HUES6 (cell line): Measurements from ENCODE around the gene S100G.
"Not testable (repeated sequence)": the region's sequence is repeated elsewhere in the genome, so short reads cannot be mapped to it uniquely, and the experiment has no call there.

Source experiments
- H3K27ac ChIP-seq: 2 replicates; pipeline ENCODE4 v1.7.0; 2013; ENCODE audit warnings: low read depth, mild to moderate bottlenecking, low read length, inconsistent platforms
- H3K27me3 ChIP-seq: 2 replicates; pipeline ENCODE4 v1.6.1; 2013; ENCODE audit warnings: low read length; ENCODE audit not compliant: control insufficient read depth, insufficient read depth
- H3K36me3 ChIP-seq: 2 replicates; pipeline ENCODE4 v1.6.1; 2013; ENCODE audit warnings: low read length; ENCODE audit not compliant: control insufficient read depth, insufficient read depth
- H3K4me1 ChIP-seq: 2 replicates; pipeline ENCODE4 v1.6.1; 2013; ENCODE audit warnings: low read length; ENCODE audit not compliant: control insufficient read depth, insufficient read depth
- H3K4me3 ChIP-seq: 2 replicates; pipeline ENCODE4 v1.5.1; 2013; ENCODE audit warnings: low read depth, low read length
- H3K9ac ChIP-seq: one replicate; pipeline ENCODE4 v1.6.1; 2013; ENCODE audit warnings: mild to moderate bottlenecking, low read length
- H3K9me3 ChIP-seq: 2 replicates; pipeline ENCODE4 v1.6.1; 2013; ENCODE audit warnings: low read depth, low read length; ENCODE audit not compliant: control insufficient read depth, insufficient read depth

S100G gene

DNA sequence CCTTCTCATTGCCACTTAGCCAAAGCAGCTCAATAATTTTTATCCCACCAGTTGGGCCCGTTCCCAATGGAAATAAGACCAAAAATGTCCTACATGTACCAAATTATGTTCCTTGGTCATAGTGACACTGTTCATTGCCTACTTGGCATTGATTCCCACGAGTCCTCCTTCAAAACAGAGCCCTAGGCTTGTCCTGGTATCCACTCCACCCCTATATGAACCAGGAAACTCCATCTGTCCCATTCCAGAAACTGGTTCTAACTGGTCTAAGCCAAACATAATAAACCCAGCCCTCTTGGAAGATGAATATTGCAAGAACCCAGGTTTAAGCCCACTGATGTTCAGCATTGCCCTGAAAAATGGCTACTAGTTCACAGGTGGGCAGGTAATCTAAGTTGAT lies 30.9 kb upstream of the S100G start:
- H3K9me3 ChIP-seq, result no peaks in the 10 kb centered on the region
- H3K27ac ChIP-seq, result no peak overlapping the region
- H3K4me3 ChIP-seq, result no peak overlapping the region
- peaks cover 46% of the 10 kb centered on the region for H3K36me3 ChIP-seq
- no peaks in the 10 kb centered on the region for H3K27me3 ChIP-seq
- no peaks in the 10 kb centered on the region for H3K4me1 ChIP-seq
- H3K9ac ChIP-seq, result no peak overlapping the region

DNA sequence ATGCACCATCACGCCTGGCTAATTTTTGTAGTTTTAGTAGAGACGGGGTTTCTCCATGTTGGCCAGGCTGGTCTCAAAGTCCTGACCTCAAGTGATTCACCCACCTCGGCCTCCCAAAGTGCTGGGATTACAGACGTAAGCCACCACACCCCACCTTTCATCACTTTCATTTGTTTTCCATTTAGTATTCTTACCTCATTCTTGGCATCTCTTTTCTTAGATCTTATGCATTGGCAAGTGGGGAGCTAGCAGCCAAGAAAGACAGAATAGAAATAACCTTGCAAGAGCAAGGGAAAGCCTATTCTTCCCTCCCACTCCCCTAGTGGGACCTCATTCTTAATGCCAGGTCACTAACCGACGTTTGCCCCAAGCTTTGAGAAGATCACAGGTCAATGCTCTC lies 21.4 kb upstream of the S100G start:
- not testable (repeated sequence) for H3K27me3 ChIP-seq, H3K9me3 ChIP-seq
- peaks cover 17% of the 10 kb centered on the region for H3K36me3 ChIP-seq

DNA sequence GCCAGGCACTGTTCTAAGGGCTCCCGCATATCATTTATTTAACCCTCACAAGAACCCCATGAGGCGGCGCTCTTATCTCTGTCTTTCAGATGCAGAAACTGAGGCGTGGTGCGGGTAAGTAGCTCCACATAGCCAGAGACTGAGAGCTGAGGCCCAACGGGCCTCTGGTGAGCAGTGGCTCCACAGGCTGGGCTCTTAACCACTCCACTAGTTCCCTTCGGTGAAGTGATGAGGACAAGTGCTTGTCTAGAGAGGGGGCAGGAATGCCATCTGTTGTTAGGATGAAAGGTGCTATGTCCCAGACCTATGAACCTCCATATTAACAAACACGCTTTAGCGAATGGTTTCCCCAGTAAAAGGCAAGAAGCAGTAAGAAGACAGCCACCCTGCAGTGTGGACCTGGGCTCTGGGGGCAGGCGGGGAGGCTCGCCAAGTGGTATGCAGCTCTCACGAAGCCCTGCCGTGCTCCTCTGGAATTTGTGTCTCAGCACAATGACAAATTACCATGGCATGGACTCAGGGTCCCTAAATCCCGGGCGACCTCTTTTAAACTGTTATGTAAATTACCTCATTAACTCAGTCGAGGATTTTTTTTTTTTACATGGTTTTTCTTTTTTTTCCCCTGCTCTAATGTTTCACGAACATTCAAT lies 20.9 kb upstream of the S100G start:
- Histone ChIP-seq H3K9me3 (0 out of 2 replicates have a peak, but pooled peaks cover 2% of the 10 kb centered on the region), H3K27me3 (no peaks in the 10 kb centered on the region), H3K36me3 (peaks cover 17% of the 10 kb centered on the region), H3K4me1 (peaks cover 26% of the 10 kb centered on the region), H3K9ac (peak overlapping the region; percentile 68), H3K4me3 (peak overlapping the region; percentile 33; the same call in 1 of the 2 replicates), H3K27ac (peak overlapping the region; percentile 56)

More for the DNA sequence above, 21.4 kb upstream of the S100G start:
- H3K9ac ChIP-seq, result peak overlapping the region; percentile 68
- peaks cover 26% of the 10 kb centered on the region for H3K4me1 ChIP-seq
- not testable (repeated sequence) for H3K4me3 ChIP-seq
- peak overlapping the region; percentile 56 for H3K27ac ChIP-seq

DNA sequence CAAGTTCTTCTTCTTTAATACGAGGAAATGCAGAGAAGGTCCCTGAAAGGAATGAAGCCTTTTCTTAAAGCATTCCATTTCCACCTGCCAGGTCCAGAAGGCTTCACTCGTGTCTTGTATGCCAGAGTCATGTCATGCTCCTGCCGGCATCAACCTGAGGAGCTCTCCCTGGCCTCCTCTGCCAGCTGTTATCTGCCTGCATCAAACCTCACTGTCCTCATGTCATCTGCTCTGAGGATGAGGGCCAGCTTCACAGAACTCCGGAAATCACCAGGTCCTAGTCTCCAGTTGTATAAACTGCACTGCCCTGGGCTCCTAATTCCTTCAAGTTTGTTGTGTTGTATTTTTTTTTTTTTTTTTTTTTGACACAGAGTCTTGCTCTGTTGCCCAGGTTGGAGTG lies 20.0 kb upstream of the S100G start:
- Histone ChIP-seq H3K27me3 (no peaks in the 10 kb centered on the region), H3K27ac (peak overlapping the region; percentile 56; the same call in 1 of the 2 replicates), H3K9me3 (0 out of 2 replicates have a peak, but pooled peaks cover 2% of the 10 kb centered on the region), H3K4me3 (peak overlapping the region; percentile 21; the same call in 1 of the 2 replicates), H3K4me1 (peaks cover 26% of the 10 kb centered on the region), H3K9ac (peak overlapping the region; percentile 57), H3K36me3 (peaks cover 13% of the 10 kb centered on the region)

DNA sequence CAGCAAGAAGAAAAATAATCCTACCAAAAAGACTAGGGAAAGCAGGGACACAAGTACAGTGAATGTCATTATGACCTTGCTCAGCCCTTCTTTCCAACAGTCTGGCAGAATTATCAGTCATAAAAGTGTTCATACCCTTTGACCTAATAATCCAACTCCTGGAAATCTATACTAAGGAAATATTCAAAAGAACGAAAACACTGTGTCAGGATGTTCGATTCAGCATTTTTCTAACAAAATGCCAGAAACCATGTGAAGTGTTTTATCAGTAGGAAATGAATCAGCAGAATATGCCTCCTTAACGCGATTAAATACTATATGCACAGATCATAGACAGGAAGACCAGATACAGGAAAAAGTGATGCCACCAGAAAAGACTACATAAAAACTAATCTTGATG lies 16.2 kb upstream of the S100G start:
- Histone ChIP-seq H3K27me3 (no peaks in the 10 kb centered on the region), H3K4me3 (no peak overlapping the region), H3K36me3 (peaks cover 17% of the 10 kb centered on the region), H3K4me1 (peaks cover 13% of the 10 kb centered on the region), H3K27ac (no peak overlapping the region), H3K9ac (no peak overlapping the region), H3K9me3 (no peaks in the 10 kb centered on the region)

DNA sequence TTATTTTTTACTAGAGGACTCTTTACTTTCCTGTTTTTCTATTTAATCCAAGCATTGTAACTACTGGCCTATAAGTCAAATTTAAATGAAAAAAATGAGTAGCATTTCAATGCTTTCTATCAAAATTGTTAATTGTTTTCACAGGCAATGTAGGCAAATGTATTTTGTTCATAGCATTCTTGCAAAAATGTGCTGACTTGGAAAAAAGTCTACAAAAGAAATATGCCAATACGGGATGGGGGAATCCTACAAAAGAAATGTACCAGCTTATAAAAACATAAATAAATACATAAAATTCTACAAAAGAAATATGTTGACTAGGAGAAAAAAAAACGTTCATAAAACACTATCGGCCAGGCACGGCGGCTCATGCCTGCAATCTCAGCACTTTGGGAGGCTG lies 14.9 kb upstream of the S100G start:
- H3K36me3 ChIP-seq, result peaks cover 27% of the 10 kb centered on the region
- no peaks in the 10 kb centered on the region for H3K9me3 ChIP-seq
- no peak overlapping the region for H3K9ac ChIP-seq
- H3K27ac ChIP-seq, result no peak overlapping the region
- peaks cover under 1% of the 10 kb centered on the region; the same call in 1 of the 2 replicates for H3K4me1 ChIP-seq
- no peak overlapping the region for H3K4me3 ChIP-seq
- no peaks in the 10 kb centered on the region for H3K27me3 ChIP-seq

DNA sequence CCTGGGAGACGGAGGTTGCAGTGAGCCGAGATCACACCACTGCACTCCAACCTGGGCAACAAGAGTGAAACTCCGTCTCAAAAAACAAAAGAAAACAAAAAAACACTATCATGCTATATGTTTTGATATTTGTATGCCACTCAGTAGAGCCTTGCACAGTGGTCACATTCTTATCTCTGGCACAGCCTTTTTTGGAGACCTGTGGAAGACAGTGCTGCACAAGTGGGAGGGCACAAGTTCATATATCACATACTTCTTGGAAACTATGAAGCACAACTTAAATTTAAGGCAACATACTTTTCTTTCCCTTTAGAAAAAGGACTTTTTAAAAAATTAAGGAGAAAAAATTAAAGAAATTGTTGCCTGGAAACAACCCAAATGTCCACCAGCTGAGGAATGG lies 14.4 kb upstream of the S100G start:
- Histone ChIP-seq H3K4me1 (no peaks in the 10 kb centered on the region), H3K4me3 (no peak overlapping the region), H3K27me3 (no peaks in the 10 kb centered on the region), H3K36me3 (peaks cover 31% of the 10 kb centered on the region), H3K9ac (no peak overlapping the region), H3K27ac (no peak overlapping the region), H3K9me3 (no peaks in the 10 kb centered on the region)

DNA sequence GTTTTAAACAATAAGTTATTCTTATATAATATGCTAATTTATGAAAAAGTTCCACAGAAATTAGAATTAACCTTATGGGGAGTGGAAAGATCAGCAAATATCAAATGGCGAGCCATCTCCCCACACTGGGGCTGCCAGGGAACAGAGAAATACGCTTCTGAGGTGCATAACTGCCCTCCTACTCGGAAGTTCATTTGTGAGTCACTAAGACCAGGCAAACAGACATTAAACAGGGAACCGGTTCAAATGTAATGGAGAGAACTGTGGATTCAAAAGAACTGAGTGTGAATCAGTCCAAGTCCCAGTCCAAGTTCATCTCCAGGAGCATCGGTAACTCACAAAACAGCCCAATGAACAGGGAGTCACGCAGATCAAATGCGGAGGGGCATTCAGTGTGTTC lies 11.4 kb upstream of the S100G start:
- Histone ChIP-seq H3K9ac (no peak overlapping the region), H3K36me3 (peaks cover 41% of the 10 kb centered on the region), H3K27ac (no peak overlapping the region), H3K4me3 (no peak overlapping the region), H3K27me3 (no peaks in the 10 kb centered on the region), H3K9me3 (no peaks in the 10 kb centered on the region), H3K4me1 (peaks cover 14% of the 10 kb centered on the region)

DNA sequence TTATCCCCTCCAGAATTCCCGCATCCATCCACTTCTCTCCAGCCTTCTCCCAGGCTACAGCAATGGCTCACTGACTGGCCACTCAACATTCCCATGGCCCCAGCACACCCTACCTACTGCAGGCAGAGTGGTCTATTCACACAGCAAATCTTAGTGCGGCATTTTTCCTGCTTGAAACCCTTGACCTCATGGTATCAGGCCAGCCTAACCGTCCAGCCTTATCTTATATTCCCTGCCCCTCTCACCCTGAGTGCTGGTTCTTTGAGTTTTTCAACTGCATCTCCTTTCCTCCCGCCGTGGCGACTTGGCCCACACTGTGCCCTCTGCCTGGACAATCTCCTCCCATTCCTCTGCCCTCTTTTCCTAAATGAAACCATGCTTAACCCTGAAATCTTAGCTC lies 10.0 kb upstream of the S100G start:
- peaks cover 41% of the 10 kb centered on the region for H3K36me3 ChIP-seq
- H3K27me3 ChIP-seq, result no peaks in the 10 kb centered on the region
- H3K4me3 ChIP-seq, result no peak overlapping the region
- no peak overlapping the region for H3K9ac ChIP-seq
- no peak overlapping the region for H3K27ac ChIP-seq
- H3K9me3 ChIP-seq, result no peaks in the 10 kb centered on the region
- peaks cover 17% of the 10 kb centered on the region for H3K4me1 ChIP-seq

DNA sequence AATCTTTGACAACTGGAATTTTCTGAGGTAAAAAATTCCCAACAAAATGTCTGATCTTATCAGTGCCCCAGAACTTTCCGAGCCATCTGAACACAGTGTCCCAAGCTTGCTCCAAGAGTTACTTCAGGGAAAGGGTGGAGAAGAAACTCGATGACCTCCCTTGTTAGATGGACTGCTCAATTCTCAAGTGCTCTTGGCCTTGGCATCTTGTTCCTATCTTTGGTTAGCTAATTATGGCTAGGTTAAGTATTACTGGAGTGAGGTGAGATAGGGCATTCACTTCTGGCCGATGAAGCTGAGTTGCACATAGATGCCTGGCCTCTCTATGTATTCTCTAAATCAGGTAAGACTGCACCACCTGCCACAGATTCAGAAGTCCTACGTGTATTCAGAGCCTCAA lies 9.1 kb upstream of the S100G start:
- Histone ChIP-seq H3K9ac (no peak overlapping the region), H3K4me3 (no peak overlapping the region), H3K27me3 (no peaks in the 10 kb centered on the region), H3K4me1 (peaks cover 17% of the 10 kb centered on the region), H3K36me3 (peaks cover 44% of the 10 kb centered on the region), H3K27ac (no peak overlapping the region), H3K9me3 (0 out of 2 replicates have a peak, but pooled peaks cover 3% of the 10 kb centered on the region)

DNA sequence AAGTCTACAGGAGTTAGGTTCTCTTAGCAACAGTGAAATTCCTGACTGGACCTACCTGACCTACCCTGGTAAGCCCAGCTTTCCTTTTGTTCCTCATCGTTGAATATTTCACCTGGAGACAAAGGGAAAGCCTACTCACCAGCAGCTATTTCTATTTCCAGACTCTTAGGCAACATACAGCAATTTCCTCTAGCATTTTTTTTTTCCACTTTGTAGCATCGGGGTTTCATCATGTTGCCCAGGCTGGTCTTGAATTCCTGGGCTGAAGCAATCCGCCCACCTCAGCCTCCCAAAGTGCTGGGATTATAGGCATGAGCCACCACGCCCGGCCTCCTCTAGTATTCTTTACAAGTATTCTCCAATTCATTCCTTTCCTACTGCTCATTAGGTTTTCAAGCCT lies 6.8 kb upstream of the S100G start:
- Histone ChIP-seq H3K27me3 (no peaks in the 10 kb centered on the region), H3K9me3 (peaks cover 10% of the 10 kb centered on the region), H3K9ac (no peak overlapping the region), H3K27ac (no peak overlapping the region), H3K36me3 (peaks cover 50% of the 10 kb centered on the region), H3K4me1 (peaks cover 17% of the 10 kb centered on the region), H3K4me3 (no peak overlapping the region)
